ENCODE measurements around the gene FANCC. TPM values are rescaled to one million over a fixed set of nuclear protein-coding genes. Genes with fewer than 3 reads are reported as not detected.

Gene FANCC
- total RNA-seq, 2 experiments from 2014 or later, result 12.9 to 14.8 TPM

DNA sequence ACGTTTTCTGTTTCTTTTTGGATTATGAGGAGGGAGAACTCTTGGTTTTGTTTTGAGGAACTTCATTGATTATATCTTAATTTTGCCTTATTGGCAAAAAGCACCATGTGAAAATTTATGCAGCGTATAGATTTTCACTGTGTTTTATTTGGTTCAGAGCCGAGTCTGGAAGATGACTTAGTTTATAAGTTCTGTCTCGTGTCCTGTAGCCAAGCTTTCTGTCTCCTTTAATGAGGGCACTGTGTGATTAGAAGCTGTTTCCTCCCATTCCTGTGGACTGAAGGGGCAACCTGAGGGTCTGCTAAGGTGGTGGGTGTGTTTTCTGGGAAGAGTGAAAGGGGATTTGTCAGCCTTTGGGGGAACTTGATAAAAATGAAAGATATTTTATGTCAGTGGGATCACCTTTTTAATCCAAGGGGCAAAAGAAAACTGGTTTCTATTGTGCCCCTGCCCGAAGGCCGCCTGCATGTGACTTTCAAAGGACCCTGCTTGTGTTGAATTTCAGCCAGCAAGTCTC is 262.1 kb downstream of the FANCC start:
- Mint-ChIP-seq H3K27me3 (peaks cover 18% of the 10 kb centered on the region), H3K9me3 (no peaks in the 10 kb centered on the region), H3K4me1 (no peaks in the 10 kb centered on the region), H3K36me3 (no peaks in the 10 kb centered on the region), H3K27ac (no peak overlapping the region), H3K4me3 (no peak overlapping the region)
- DNase-seq (no peak), ATAC-seq (ENCODE audit: low read depth) (no peak)
- POLR2A ChIA-PET, result no interaction called here

DNA sequence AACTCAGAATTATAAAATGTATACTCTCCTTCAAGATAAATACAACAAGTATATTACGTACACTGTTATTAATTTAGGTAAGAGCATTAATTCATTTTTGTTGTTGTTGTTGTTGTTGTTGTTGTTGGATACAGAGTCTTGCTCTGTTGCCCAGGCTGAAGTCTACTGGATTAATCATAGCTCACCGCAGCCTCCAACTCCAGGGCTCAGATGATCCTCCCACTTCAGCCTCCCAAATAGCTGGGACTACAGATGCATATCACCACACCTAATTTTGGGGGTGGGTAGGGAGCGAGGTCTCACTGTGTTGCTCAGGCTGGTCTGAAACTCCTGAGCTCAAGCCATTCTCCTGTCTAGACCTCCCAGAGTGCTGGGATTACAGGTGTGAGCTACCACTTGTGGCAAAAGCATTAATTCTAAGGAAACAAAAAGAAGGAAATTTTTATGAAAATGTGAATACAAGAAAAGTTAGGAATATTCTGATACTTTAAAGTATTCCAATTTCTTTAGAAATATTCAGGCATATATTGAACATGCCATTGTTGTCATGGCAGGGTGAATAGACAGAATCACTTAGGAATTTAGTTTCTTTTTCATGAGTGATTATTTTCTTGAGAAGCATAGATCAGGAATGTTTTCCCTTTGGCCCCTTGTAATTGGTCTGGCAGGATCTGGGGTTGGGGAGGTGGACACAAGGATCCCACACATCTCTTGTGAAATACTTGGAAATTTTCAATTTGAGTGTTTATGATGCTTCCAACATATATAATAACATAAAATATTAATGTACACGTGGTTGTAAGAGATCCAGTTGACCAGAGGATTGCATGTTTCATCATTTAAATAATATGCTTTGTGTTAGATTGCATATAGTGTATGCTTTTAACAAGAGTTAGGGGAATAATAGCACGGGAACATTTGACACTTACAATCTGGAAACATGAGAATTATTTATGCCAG is 263.6 kb downstream of the FANCC start:
- H3K27me3 Mint-ChIP-seq, result peaks cover 32% of the 10 kb centered on the region
- POLR2A ChIA-PET, result no interaction called here
- DNase-seq, result no peak
- no peak overlapping the region for H3K27ac Mint-ChIP-seq
- H3K4me3 Mint-ChIP-seq, result no peak overlapping the region
- no peaks in the 10 kb centered on the region for H3K9me3 Mint-ChIP-seq
- H3K4me1 Mint-ChIP-seq, result peaks cover 4% of the 10 kb centered on the region
- ATAC-seq (ENCODE audit: low read depth), result no peak
- H3K36me3 Mint-ChIP-seq, result no peaks in the 10 kb centered on the region

DNA sequence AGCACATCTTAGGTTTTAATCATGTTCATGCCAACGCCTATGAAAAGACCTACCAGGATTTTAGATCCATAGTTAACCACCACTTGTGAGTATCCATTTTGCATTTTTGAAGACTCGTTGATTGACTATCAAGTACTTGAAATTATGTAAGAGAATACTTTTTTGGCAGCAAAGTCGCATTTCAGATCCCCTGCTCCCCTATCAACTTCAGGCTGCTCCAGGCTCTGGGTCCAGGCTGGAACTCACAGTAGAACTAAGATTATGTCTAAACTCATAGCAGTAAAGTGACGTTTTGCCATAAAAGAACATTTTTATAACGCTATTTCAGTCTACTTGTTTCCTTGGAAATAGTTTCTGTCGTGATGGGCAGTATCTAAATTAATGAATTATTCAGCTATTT is 267.7 kb downstream of the FANCC start:
- ATAC-seq (ENCODE audit: low read depth) (no peak), DNase-seq (no peak)
- peaks cover 49% of the 10 kb centered on the region for H3K27me3 Mint-ChIP-seq
- H3K9me3 Mint-ChIP-seq, result no peaks in the 10 kb centered on the region
- no peaks in the 10 kb centered on the region for H3K36me3 Mint-ChIP-seq
- H3K4me3 Mint-ChIP-seq, result peak overlapping the region; percentile 5
- POLR2A ChIA-PET, result no interaction called here
- peaks cover 6% of the 10 kb centered on the region for H3K4me1 Mint-ChIP-seq
- no peak overlapping the region for H3K27ac Mint-ChIP-seq

Small RNA genes lying within 50 kb of the gene (microRNA-seq; reads per million reads assigned to microRNA genes)
- 1,430 reads per million, percentile 82 among the genes with 10 or more reads in this experiment for gene MIR23B
- not detected for gene MIR24-1
- gene MIR27B, result 383 reads per million, percentile 71 among the genes with 10 or more reads in this experiment
- not detected for gene MIR3074
- gene MIR6081, result not detected

Other genes starting within 250 kb of the FANCC start
- gene PTCH1, start 199.3 kb upstream of the FANCC start, total RNA-seq, result 10 to 100 TPM; 19.4 to 21.9 TPM